SK-N-SH treated with all-trans-retinoic acid at 6 μM for 48 hours (cell line): Measurements from ENCODE around the gene TAGLN2.

Experiments
- CREB5 ChIP-seq: fragments of 250-450 bp; sonication (Bioruptor Pico); IDR thresholded peaks from 2 replicates; pipeline ENCODE4 v1.5.1; 2020; ENCODE audit warnings: low read depth, mild to moderate bottlenecking, moderate library complexity
- CSRNP3 ChIP-seq: fragments of 250-450 bp; sonication (Bioruptor Pico); IDR thresholded peaks from 2 replicates; pipeline ENCODE4 v1.5.1; 2021; ENCODE audit warnings: mild to moderate bottlenecking, moderate library complexity
- OSR1 ChIP-seq: fragments of 250-450 bp; sonication (Bioruptor Pico); IDR thresholded peaks from 2 replicates; pipeline ENCODE4 v1.8.0; 2022; ENCODE audit warnings: moderate library complexity, mild to moderate bottlenecking, inconsistent platforms
- PATZ1 ChIP-seq: fragments of 250-450 bp; sonication (Bioruptor Pico); IDR thresholded peaks from 2 replicates; pipeline ENCODE4 v1.8.0; 2020; ENCODE audit warnings: mild to moderate bottlenecking, moderate library complexity, borderline replicate concordance
- RARB ChIP-seq: fragments of 250-450 bp; sonication (Bioruptor Pico); IDR thresholded peaks from 2 replicates; pipeline ENCODE4 v1.8.0; 2021; ENCODE audit warnings: mild to moderate bottlenecking, moderate library complexity
- TCF4 ChIP-seq: fragments of 250-450 bp; sonication (Bioruptor Pico); IDR thresholded peaks from 2 replicates; pipeline ENCODE4 v1.8.0; 2021; ENCODE audit warnings: mild to moderate bottlenecking, moderate library complexity, borderline replicate concordance
- TOX ChIP-seq: fragments of 250-450 bp; sonication (Bioruptor Pico); IDR thresholded peaks from 2 replicates; pipeline ENCODE4 v1.8.0; 2021; ENCODE audit warnings: mild to moderate bottlenecking, moderate library complexity, borderline replicate concordance
- ZFP3 ChIP-seq: fragments of 250-450 bp; sonication (Bioruptor Pico); IDR thresholded peaks from 2 replicates; pipeline ENCODE4 v1.5.0; 2020; ENCODE audit warnings: mild to moderate bottlenecking, moderate library complexity

GRCh38 chr1:159949123-159949522 is 23.8 kb upstream of the TAGLN2 start:
- TF ChIP-seq RARB (CRISPR knock-in tag) (no peak), OSR1 (CRISPR knock-in tag) (no peak), TCF4 (CRISPR knock-in tag) (no peak), PATZ1 (no peak), ZFP3 (CRISPR knock-in tag) (no peak), CSRNP3 (CRISPR knock-in tag) (no peak), TOX (CRISPR knock-in tag) (no peak), CREB5 (no peak)
